ENCODE data around the gene EMD.

Gene EMD

GRCh38 chrX:154426916-154427770 lies 48.0 kb downstream of the EMD start:
- no peak for DNase-seq

GRCh38 chrX:154428176-154429171 lies 49.4 kb downstream of the EMD start, which contains the start of gene ATP6AP1:
Gene ATP6AP1 (plus strand): TSS chrX:154428677. CDS start chrX:154428693, 16 bp downstream.
- peak; percentile 88 for DNase-seq

GRCh38 chrX:154429711-154430110 lies 50.6 kb downstream of the EMD start:
- DNase-seq = no peak

GRCh38 chrX:154430479-154430878 lies 51.4 kb downstream of the EMD start:
- no peak for DNase-seq

- DNase-seq = no peak
Observed at GRCh38 chrX:154430916-154431315, 51.8 kb downstream of the EMD start.

Data from stimulated activated CD8-positive, alpha-beta memory T cell treated with anti-CD3 and anti-CD28 coated beads, Interleukin-4, amount 100 ng/mL, for 48 hours (primary cell).